Lung (tissue), 12 donors: ENCODE measurements around the gene APOBEC3B. TPM values are rescaled to one million over a fixed set of nuclear protein-coding genes. Genes with fewer than 3 reads are reported as not detected.

Source experiments
- ATAC-seq: fragments of 200-7000 bp; cut with Tn5 transposase; one replicate; pipeline ENCODE4 v1.9.1; 2020; ENCODE audit warnings: moderate number of reproducible peaks; ENCODE audit not compliant: insufficient read depth, low FRiP score
- DNase-seq, 3 donors: peaks; one replicate each; pipeline ENCODE4 v3.0.0-alpha.2; 2013 to 2017
- H3K27ac ChIP-seq, 2 donors: one replicate each; pipeline ENCODE4 v1.5.1; 2013; ENCODE audit warnings: mild to moderate bottlenecking in 2 of 2, moderate library complexity in 2 of 2, control low read depth in 1 of 2, inconsistent platforms in 1 of 2, low read depth in 1 of 2, low read length in 1 of 2
- H3K27me3 ChIP-seq, 3 donors: one replicate each; pipeline ENCODE4 v1.5.1; 2013; ENCODE audit warnings: low read length in 2 of 3; ENCODE audit not compliant: control insufficient read depth in 3 of 3, insufficient read depth in 3 of 3
- H3K36me3 ChIP-seq, 4 donors: one replicate each; pipeline ENCODE4 v1.5.1; 2013; ENCODE audit warnings: low read length in 4 of 4, mild to moderate bottlenecking in 1 of 4, moderate library complexity in 1 of 4; ENCODE audit not compliant: control insufficient read depth in 4 of 4, insufficient read depth in 4 of 4
- H3K4me1 ChIP-seq, 5 donors: one replicate each; pipeline ENCODE4 v1.5.1; 2013; ENCODE audit warnings: low read length in 5 of 5, mild to moderate bottlenecking in 2 of 5, moderate library complexity in 1 of 5; ENCODE audit not compliant: control insufficient read depth in 5 of 5, insufficient read depth in 5 of 5
- H3K4me3 ChIP-seq: one replicate; pipeline ENCODE4 v1.5.1; 2013; ENCODE audit warnings: mild to moderate bottlenecking, control low read depth, moderate library complexity
- H3K9ac ChIP-seq, 2 donors: one replicate each; pipeline ENCODE4 v1.5.1; 2013; ENCODE audit warnings: low read length in 2 of 2, control low read depth in 1 of 2; ENCODE audit not compliant: insufficient read depth in 1 of 2
- H3K9me3 ChIP-seq, 4 donors: one replicate each; pipeline ENCODE4 v1.5.1; 2013; ENCODE audit warnings: low read length in 3 of 4, mild to moderate bottlenecking in 1 of 4, moderate library complexity in 1 of 4; ENCODE audit not compliant: control insufficient read depth in 4 of 4, insufficient read depth in 3 of 4
- CTCF ChIP-seq: IDR thresholded peaks from 2 replicates; pipeline ENCODE4 v1.5.1; 2012; ENCODE audit warnings: mild to moderate bottlenecking; ENCODE audit errors: control extremely low read depth, extremely low read depth
- WGBS, 2 donors: extraction: QIAGEN DNeasy Blood & Tissue Kit; methylation state at CpG; one replicate each; pipeline ENCODE4 v1.1.7; 2013; 5-methylcytosine and 5-hydroxymethylcytosine counted together
- polyA plus RNA-seq, 2 donors: library from polyadenylated mRNA; stranded (reverse); fragments of 200-250 nt; gene quantifications; one replicate each; pipeline ENCODE4 v1.2.1, GENCODE V29; 2013
- total RNA-seq, 2 donors: library from RNA; depleted of rRNA in 1 of 2; stranded (reverse); fragments of >200 nt in 1 of 2; gene quantifications; one replicate each; pipeline ENCODE4 v1.2.1, GENCODE V29; 2014 to 2021
- donor health status: control.
- donor health status: control.
- donor health status: Bipolar disorder and iron deficiency.
- donor health status: healthy.
- donor health status: DM: yes; HTN: yes; CAD: no.

APOBEC3B gene
- total and polyA plus RNA-seq, 4 donors = 1.0 to 4.5 (median 3.5) TPM

GRCh38 chr22:38949889-38950405 is 32.2 kb upstream of the APOBEC3B start:
- DNase-seq = no peak
- H3K27ac ChIP-seq = no peak overlapping the region
- no peaks in the 10 kb centered on the region for H3K4me1 ChIP-seq
- no peak overlapping the region for H3K4me3 ChIP-seq
- no peaks in the 10 kb centered on the region for H3K36me3 ChIP-seq
- no peak for ATAC-seq
- H3K9ac ChIP-seq = no peak overlapping the region
- TF ChIP-seq CTCF = no peak
- H3K27me3 ChIP-seq = no peaks in the 10 kb centered on the region
- no peaks in the 10 kb centered on the region for H3K9me3 ChIP-seq
- WGBS, 2 donors = 77 to 86% methylated on average over 8 of the region's 8 CpGs

GRCh38 chr22:38950527-38951295 is 31.4 kb upstream of the APOBEC3B start:
- Histone ChIP-seq H3K27ac (no peak overlapping the region), H3K9ac (no peak overlapping the region), H3K4me3 (no peak overlapping the region), H3K27me3 (no peaks in the 10 kb centered on the region), H3K36me3 (no peaks in the 10 kb centered on the region), H3K9me3 (no peaks in the 10 kb centered on the region), H3K4me1 (no peaks in the 10 kb centered on the region)
- WGBS, 2 donors = 84 to 93% methylated on average over 13 of the region's 13 CpGs
- DNase-seq (no peak), ATAC-seq (no peak)
- no peak for TF ChIP-seq CTCF

- Histone ChIP-seq H3K4me1 (no peaks in the 10 kb centered on the region), H3K4me3 (no peak overlapping the region), H3K27me3 (no peaks in the 10 kb centered on the region), H3K9ac (no peak overlapping the region), H3K27ac (no peak overlapping the region), H3K9me3 (no peaks in the 10 kb centered on the region), H3K36me3 (no peaks in the 10 kb centered on the region)
- no peak for TF ChIP-seq CTCF
- ATAC-seq = no peak
- 31 to 35% methylated on average over 2 of the region's 2 CpGs for WGBS, 2 donors
- DNase-seq = no peak
Observed at GRCh38 chr22:38951734-38952133, 30.4 kb upstream of the APOBEC3B start.
